NCI-H226 (cell line): ENCODE data around the gene IGFBPL1.
A peak's percentile ranks its signal among the peaks of the same experiment; 100 is the strongest.
"Not testable (repeated sequence)": the region's sequence is repeated elsewhere in the genome, so short reads cannot be mapped to it uniquely, and the experiment has no call there.

Experiments used
- DNase-seq: peaks from one replicate; pipeline ENCODE4 v3.0.0-alpha.2; 2015

The IGFBPL1 gene

DNA sequence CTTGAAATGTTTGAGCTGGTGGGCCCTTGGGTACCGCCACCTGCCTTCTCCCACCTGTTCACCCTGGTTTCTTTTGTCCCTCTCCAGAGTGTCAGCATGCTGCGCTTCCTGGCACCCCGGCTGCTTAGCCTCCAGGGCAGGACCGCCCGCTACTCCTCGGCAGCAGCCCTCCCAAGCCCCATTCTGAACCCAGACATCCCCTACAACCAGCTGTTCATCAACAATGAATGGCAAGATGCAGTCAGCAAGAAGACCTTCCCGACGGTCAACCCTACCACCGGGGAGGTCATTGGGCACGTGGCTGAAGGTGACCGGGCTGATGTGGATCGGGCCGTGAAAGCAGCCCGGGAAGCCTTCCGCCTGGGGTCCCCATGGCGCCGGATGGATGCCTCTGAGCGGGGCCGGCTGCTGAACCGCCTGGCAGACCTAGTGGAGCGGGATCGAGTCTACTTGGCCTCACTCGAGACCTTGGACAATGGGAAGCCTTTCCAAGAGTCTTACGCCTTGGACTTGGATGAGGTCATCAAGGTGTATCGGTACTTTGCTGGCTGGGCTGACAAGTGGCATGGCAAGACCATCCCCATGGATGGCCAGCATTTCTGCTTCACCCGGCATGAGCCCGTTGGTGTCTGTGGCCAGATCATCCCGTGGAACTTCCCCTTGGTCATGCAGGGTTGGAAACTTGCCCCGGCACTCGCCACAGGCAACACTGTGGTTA lies 28.4 kb downstream of the IGFBPL1 start:
- DNase-seq: no peak

DNA sequence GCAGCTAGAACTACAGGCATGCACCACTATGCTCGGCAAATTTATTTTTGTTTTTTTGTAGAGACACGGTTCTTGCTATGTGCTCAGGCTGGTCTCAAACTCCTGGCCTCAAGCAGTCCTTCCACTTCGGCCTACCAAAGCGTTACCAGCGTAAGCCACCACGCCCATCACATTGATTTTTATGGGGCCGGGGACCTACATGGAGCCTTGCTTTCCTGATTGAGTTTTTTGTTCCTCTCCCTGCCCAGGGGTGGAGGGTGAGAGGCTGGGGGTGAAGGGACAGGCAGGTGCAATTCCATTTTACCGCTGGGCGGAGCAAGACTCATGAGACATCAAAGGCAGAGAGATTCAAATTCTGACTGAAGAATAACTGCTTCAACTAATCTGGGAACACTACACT lies 29.8 kb downstream of the IGFBPL1 start:
- DNase-seq: no peak

DNA sequence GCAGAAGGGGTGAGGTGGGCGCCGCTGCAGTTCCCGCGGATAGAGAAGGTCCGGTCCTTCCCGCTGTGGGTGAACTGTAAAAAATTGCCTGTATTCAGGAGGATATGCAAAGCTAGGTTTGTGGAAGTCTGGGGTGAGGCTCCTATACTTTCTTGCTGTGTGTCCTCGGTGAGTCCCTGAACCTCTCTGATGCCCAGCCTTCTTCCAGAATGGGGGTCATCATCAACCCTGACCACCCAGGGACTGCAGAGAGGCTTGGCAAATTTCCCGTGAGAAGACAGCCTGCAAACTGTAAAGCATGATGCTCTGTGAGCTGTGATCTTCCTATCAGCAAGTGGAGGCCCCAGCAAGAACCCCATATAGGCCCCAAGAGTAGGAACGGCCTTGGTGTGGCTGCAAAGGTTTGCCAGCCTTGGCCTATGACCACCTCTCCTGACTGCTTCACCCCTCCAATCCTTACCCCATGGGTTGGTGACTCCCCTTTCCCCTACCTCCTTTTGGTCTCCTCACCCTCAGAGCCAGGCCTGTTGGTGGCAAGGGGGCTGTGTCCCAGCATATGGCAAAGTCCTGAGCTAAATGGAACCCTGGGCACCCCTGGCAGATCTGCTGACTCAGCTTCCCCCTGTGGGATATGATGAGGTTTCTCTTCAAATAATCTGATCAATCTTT lies 31.0 kb downstream of the IGFBPL1 start:
- no peak for DNase-seq

DNA sequence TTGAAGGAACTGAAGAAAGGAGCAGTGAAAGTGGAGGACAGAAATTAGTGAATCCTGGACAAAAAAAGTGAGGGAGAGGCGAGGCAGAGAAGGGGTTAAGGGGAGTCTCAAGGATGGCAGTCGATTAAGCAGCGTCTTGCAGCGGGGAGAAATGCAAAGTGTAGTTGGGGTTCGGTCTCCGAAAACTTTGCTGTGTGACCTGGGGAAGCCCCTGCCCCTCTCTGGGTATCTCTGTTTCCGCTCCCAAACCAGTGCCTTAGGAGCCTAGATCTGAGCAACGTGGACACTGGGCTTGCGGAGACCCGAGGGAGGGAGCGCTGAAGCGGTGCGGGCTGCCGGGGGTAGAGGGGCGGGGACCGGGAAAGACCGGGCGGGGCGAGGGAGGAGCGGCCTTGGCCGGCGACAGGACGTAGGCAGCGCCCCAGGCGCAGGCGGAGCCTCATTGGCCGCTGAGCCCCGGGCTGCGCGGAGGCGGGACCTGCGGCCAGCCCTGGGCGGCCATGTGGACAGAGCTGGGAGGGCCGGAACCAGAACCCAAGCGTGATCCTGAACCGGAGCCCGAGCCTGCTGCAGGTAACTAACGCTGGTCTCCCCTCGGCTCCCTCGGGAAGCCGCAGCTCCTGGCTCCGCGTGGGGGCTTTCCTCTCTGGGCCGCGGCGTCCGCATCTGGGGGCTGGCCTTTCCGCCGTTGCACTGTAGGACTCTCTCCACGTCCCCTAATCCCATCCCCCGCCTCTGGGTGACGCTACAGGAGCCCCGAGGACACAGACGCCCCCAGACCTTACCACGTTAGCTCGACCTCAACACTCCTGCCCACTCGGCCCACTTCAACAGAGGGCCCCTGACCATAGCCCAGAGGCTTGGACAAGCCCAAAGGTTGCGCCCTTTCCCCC lies 31.8 kb downstream of the IGFBPL1 start, which contains the start of gene ALDH1B1:
ALDH1B1 (plus strand) TSS at position 468 of the 893 bp plus-strand sequence. CDS start 3,047 bp downstream, outside the sequence.
- DNase-seq: peak; percentile 67

DNA sequence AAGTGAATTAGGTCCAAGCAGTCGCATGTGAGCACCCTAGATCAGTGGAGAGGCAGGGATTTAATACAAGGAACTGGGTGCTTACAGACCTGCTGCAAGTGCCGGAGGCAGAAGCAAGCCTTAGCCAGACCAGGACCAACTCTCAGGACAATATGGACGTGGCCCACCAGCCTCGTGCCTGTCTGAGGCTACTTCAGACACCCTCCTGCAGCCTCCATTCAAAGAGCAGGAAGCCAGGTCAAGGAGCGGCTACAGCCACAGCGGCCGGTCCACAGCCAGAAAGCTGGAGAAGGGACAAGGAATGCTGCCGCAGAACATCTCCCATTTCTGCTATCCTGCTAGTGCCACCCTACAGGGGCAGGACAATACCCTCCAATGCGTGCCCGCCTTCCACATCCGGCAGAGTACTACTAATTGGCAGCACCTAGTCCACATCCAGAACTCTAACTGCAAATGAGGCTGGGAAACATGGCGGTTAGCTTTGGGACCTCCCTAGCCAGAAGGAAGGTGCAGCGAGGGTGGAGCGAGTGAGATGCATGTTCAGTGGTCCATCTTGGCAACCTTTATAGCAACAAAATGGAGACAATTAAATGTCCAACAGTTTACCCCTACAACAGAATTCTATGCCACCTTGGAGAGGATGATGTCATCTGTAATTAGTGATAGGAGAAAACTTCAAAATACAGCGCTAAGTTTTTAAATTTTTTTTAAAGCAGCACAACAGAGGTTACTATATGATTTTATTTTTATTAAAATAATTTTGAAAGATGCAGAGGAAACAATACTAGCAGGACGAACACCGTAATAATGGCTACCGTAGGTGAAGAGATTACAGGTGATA lies 32.8 kb downstream of the IGFBPL1 start:
- no peak for DNase-seq

DNA sequence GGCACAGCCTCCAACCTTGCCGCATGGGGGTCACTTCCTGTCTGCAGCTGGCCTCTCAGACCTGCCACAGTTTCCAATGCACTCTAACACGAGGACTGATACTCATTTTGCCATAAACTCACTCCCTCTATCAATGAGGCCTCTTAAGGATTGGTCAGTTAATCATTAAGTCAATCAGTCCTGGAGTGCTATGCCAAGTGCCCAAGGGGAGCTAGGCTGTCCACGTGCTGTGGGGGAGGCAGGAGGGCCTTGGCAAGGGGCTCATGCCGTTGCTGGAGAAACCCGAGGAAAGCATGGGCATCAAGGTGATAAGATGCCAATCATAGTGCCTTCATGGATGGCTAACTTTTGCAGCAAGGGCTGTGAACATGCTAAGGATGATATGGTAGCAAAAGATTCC lies 33.4 kb downstream of the IGFBPL1 start:
- no peak for DNase-seq

DNA sequence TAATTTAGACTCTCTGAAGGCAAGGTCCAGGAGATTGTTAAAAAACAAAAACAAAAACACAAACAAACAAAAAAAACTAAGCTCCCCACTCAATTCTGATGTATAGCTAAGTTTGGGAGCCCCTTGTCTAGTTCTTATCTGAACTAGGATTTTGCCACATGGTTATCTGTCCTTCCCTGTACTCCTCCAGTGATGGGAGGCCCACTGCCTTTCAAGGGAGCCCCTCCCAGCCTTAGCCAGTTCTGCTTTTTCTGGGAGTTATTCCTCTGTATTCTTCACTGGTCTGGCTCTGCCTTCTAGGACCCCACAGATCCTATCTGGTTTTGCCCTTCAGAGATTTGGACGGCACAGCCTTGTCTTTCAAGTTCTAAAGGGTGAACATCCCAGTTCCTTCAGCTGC lies 33.8 kb downstream of the IGFBPL1 start:
- DNase-seq: no peak

DNA sequence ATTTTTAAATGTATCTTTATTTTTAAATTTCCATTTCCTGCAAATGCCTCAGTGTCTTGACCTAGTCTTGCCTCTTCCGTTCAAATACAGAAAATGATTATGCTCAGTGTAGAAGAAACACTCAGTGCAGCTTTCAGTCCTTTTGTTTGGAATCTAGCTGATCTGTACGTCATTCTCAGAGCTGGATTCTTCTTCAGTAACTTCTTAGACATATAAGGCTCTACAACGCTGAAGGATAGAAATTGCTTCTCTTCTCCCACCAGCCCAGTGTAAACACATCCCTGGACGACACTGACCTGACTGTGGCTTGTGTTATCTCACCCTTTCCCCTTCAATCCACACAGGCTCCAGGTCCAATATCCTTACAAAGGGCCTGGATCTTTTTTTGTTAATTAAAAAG lies 34.9 kb downstream of the IGFBPL1 start:
- DNase-seq: no peak

DNA sequence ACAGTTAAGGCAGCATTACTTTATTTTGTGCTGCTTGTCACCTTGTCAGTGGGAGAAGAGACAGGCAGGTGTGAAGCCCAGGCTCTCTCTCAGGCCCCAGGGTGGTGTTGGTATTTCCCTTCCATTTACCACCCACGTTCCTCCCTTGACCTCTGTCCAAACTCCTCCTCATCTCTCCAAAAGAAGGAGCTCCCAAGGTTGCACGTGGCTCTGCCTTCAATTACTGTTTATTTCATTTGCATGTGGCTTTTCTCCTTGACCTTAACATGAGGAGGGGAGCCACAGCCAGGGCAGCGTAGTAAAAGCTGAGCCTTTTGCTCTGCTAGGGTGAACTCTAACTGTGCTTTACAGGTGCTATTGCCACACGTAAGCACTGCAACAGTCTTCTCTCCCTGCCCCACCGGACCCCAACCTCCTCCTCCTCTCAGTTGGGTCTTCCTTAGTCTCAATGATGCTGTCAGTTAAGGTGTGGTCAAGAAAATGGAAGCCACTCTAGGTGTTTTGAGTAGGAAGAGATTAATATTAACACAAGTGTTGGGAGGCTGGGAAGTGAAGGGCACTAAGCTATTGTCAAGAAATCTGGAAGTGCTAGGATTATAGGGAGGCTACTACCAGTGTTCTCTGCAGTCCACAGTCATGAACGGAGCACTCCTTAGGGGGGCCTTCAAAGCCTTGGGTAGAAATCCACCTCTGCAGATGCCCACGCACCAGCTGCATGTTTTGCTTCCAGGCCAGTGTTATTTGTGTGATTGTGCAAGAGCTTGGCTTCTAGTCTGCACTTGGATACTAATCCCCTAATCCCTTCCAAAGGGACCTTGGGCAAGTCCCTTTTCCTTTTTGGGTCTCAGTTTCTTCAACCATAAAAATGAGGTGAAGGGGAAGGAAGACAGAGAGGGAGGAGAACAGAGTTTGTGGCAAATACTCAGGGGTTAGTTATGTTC lies 35.7 kb downstream of the IGFBPL1 start:
- DNase-seq: no peak

DNA sequence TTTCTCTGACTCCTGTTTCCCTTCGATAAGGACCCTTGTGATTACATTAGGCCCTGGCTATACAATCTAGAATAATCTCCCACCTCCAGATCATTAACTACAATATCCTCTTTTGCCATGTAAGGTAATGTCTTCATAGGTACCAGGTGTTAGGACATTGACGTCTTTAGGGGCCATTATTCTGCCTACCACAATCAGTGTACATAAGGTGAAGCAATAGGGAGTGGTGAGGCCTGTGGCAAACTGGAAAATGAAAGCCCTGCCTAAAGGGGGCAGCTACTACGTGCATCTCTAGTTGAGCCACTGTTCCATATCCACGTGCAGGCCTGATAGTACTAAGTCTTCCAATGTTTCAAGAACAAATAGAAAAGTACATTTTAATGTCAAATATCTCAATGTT lies 36.5 kb downstream of the IGFBPL1 start:
- no peak for DNase-seq

DNA sequence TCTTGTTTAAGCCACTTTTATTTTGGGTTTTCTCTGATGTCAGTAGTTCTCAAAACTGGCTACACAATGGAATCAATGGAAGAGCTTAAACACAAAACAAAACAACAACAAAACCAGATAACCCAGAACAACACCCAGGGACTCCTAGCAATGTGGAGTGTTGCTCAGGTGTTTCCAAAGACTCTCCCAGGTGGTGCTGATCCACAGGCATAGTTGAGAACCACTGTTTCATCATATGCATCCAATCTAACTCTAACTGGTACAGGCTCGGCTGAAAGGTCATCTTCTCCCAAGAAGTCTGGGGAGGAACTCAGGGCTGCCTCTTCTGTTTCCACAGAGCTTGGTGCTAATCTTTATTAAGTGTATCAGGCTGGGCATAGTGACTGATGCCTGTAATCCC lies 37.2 kb downstream of the IGFBPL1 start:
- DNase-seq: no peak

DNA sequence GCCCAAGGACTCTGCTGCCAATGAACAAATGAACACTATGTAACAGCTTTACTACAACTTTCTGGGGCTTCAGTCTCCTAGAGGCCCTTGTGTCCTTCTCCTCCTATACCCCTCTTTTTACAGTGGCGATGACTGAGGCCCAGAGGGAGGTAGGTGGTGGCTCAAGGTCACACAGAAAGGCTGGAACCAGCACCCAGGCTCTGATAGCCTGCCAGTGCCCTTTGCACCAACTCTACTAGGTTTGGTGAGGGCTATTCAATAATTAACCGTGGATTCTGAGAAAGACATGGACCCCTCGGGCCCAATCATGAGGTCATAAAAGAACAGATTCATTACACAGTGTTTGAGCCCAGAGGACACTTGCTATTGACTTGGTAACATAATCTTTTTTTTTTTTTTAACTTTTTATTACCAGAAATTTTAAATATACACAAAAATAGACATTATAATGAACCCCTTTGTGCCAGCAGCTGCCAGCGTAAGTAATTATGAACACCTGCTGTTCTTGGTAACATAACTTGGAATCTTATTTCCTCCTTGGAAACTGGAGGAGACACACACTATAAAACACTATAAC lies 37.8 kb downstream of the IGFBPL1 start:
- no peak for DNase-seq

DNA sequence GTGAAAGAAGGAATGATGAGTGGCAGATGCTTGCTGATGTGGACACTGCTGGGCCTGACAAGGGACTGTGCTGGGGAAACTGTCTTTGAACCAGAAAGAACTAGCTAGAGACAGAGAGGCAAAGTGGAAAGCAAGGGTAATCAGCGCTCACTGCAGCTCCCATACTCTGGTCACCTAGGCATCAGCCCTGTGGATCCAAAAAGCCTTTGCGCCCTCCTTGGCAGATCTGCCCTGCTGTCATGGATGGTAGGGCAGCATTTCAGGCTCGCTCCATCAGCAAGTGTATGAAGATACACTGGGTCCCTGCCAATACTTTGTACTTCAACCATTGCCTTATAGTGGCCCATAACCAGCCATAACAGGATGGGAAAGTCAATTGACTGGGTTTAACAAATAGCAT lies 38.4 kb downstream of the IGFBPL1 start:
- DNase-seq: no peak

DNA sequence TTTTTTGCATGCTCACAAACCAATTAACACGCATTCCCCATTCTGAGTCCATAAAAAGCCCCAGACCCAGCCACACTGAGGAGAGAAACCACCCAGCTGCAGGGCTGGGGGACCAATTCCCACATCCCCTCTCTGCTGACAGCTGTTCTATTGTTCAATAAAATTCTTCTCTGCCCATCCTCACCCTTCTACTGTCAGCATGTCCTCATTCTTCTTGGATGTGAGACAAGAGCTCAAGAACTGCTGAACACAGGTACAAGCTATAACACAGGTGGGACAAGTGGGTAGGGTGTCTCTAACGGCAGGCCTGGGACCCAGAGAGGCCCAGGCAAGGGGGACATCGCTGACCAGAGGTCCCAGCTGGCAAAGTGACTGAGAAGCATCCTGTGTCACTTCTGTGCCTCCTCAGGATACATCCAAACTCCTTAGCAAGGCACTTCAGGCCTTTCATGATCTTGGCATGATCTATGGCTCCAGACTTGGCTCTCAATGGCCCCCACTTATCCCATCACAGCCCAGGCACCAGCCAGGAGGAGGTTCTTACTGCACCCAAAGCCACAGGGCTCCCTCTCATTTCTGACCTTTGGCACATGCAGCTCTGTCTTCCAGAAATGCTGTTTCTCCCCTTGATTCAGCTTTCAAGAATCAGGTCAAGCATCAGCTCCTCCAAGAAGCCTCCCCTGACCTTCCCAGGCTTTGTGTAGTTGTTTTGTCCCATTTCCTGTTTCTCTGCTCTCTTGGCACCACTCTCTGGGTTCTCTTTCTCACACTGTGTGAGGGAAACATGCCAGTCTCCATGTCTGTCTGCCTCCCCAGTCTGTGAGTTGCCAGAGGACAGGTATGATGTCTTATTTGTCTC lies 39.0 kb downstream of the IGFBPL1 start:
- no peak for DNase-seq

DNA sequence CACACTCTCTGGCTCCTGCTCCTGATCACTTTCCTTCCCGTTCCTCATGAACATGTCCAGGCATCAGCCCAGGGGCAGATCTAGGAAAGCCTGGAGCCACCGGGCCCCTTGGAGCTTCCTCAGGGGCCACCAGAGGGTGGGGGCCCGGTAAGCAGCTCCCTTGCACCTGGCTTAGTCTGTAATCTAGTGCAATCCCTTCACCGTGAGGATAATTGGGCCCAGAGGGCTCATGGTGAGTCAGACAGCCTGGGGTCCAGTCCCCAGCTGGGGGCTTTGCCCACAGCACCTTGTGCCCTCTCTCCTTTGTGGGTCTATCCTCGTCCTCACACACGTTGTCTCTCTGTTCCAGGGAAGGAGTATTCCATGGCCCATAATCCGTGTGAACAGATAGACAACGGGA lies 42.1 kb downstream of the IGFBPL1 start:
- DNase-seq: no peak

DNA sequence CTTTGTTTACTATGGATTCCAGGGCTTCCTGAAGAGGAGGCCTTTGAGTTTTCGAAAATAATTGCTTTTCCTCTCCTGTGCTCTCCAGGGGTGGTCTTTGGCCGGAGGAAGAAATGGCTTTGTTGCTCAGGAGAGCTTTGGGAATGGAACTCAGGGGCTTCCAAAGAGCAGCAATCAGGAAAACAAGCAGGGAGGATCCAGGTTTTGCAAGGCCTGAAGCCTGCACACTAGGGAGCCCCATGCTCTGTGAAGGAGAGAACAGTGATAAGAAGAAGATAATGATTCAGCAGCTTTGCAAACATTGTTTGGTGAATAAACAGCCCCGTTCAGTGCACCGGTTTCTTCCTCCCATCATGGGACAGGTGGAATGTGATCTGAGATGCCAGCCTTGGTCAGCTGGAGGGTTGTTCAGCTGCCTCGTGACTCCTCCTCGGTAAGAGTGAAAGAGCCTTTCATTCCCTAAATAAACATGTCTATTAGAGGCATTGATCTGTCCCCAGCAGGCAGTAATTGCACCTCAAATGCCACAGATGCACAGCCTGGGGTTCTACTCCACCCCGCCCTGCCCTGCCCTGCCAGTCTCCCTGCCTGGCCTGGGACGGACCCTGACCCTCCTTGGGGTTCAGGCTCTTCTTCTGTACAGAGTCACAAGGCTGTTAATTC lies 43.3 kb downstream of the IGFBPL1 start:
- no peak for DNase-seq

DNA sequence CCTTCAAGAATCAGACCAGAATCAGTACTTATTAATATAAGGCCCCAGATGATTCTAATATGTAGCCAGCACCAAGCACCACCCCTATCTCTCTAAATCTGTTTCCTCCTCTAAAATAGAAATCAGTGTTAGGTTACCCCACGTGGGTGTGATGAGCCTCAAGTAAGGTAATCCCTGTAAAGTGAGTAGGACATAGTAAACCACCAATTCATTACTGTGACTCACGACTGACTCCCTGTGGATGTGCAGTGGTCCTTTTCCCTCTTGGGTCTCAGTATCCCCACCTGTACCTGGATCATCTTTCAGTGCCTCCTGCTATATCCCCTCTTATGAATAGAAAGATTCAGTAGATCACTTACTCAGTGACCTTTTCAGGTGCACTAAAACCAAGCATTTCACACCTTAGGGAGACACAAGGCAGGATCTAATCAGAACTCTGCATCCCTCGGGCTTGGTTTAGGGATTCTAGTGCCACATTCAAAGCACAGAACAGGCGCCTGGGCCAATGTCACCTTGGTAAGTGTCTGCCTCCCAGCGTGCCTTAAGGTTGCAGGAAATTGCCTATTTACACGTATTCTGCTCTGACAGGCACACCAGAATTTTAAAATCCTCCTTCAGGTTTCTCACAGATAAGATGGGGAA lies 43.9 kb downstream of the IGFBPL1 start:
- DNase-seq: no peak

DNA sequence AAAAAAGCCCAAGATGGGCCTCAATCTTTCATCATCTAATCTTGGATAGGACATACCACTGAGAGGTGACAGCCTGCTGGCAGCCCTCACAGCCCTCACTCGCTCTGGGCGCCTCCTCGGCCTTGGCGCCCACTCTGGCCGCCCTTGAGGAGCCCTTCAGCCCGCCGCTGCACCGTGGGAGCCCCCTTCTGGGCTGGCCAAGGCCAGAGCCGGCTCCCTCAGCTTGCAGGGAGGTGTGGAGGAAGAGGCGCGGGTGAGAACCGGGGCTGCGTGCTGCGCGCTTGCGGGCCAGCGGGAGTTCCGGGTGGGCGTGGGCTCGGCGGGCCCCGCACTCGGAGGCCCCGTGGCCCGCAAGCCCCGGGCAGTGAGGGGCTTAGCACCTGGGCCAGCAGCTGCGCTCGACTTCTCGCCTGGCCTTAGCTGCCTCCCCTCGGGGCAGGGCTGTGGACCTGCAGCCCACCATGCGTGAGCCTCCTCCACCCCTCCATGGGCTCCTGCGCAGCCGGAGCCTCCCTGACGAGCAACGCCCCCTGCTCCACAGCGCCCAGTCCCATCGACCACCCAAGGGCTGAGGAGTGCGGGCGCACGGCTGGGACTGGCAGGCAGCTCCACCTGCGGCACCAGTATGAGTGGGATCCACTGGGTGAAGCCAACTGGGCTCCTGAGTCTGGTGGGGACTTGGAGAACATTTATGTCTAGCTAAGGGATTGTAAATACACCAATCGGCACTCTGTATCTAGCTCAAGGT lies 46.7 kb downstream of the IGFBPL1 start:
- not testable (repeated sequence) for DNase-seq
